Measurements from ENCODE around the gene COL13A1. TPM values are rescaled to one million over a fixed set of nuclear protein-coding genes. Genes with fewer than 3 reads are reported as not detected.

Gene COL13A1
- total RNA-seq, 1 experiment from 2014 or later, result 5.9 TPM

DNA sequence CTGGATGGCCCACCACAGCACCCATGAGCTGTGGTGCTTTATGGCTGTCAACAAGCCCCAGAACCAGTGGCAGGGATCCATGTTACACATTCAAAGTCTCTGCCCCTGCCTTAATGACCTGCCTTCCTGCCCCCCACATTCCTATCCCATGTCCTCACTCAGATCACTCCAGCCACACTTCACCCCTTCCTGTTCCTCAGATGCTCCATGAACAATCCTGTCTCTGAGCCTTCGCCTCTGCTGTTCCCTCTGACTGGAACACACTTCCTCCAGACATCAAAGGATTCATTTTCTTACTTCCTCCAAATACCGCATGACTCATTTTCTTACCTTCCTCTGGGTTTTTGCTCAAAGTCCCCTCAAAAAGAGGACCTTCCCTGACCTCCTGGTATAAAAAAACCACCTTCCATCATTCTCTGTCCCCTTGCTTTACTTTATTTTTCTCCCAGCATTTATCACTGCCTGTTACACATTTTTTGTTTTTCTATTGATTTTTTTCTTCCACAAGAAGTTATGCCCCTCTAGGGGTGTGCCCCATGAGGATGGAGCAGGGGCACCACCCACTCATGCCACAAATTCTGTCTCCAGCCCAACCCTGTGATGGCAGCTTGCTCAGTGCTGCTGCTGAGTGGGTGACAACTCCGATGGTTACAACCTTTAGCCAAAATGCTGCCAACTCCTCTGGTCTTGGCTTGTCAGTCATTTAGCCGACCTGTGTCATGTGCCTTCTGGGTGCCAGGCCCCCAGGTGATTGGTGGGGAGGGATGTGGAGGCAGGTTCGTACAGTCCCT lies 18.2 kb downstream of the COL13A1 start:
- Histone ChIP-seq H3K9ac (ENCODE audit: low read length) (no peak overlapping the region), H3K9me2 (ENCODE audit: insufficient read depth) (no peaks in the 10 kb centered on the region), H3K4me1 (ENCODE audit: control insufficient read depth in 1 of 2, insufficient read depth in 2 of 2, low read length in 2 of 2) (peaks cover 3 to 23% of the 10 kb centered on the region in 2 experiments; a peak in 3 of 4 replicates), H3K27ac (ENCODE audit: low read depth, low read length) (no peak overlapping the region), H3K36me3 (ENCODE audit: control insufficient read depth in 1 of 2, insufficient read depth in 2 of 2, low read length in 2 of 2) (no peaks in the 10 kb centered on the region), H4K20me1 (ENCODE audit: insufficient read depth) (no peaks in the 10 kb centered on the region), H2AFZ (ENCODE audit: low read depth, low read length, poor library complexity, severe bottlenecking) (no peak overlapping the region), H3K79me2 (ENCODE audit: insufficient read depth, low read length) (no peaks in the 10 kb centered on the region), H3K4me2 (ENCODE audit: low read length) (peak overlapping the region; percentile 42), H3K9me3 (ENCODE audit: control insufficient read depth in 1 of 2, insufficient read depth in 1 of 2, low read depth in 1 of 2, low read length in 2 of 2) (peaks cover 0 to 4% of the 10 kb centered on the region in 2 experiments; a peak in 1 of 4 replicates), H3K27me3 (ENCODE audit: insufficient read depth, low read length) (no peaks in the 10 kb centered on the region), H3K4me3 (replicated peaks in 1 of 2; ENCODE audit: low read depth in 1 of 2, low read length in 2 of 2) (no peak overlapping the region)
- intact Hi-C loops (cut with micrococcal nuclease), result no loop called here
- BruUV-seq (replicated peaks), result no TSS peak
- TF ChIP-seq POLR2AphosphoS5 (IDR thresholded peaks at IDR 0.05; ENCODE audit: low read depth, low read length), result no peak
- peak; percentile 75 for TF ChIP-seq TCF7L2 (IDR thresholded peaks at IDR 0.05; ENCODE audit: borderline replicate concordance, extremely low read depth, insufficient read depth, insufficient read length)
- TF ChIP-seq FOSL1 (IDR thresholded peaks at IDR 0.05; ENCODE audit: low read depth), result 0 out of 2 replicates have a peak, but pooled peaks have one; percentile 11
- TF ChIP-seq JUND (IDR thresholded peaks at IDR 0.05), result peak; percentile 43; the same call in 1 of the 2 replicates
- 0 out of 2 replicates have a peak, but pooled peaks have one; percentile 23 for TF ChIP-seq CBX3 (IDR thresholded peaks at IDR 0.05; ENCODE audit: low read depth)
- DNase-seq (ENCODE audit: low read depth, low spot score), result no peak
- RAD21 ChIA-PET (ENCODE audit: low non-redundant PET in 1 of 2, low total read pairs in 2 of 2, uncharacterized antibody in 2 of 2, unreplicated experiment in 2 of 2), result no interaction called here
- ATAC-seq, result peak; percentile 72
- CTCF ChIA-PET, result interaction anchor here (1.1 to 1.4 kb wide), 2 partner anchors 19 kb away, joined by 3 read pairs; no protein-coding TSS in a partner anchor
- POLR2A ChIA-PET, result no interaction called here

DNA sequence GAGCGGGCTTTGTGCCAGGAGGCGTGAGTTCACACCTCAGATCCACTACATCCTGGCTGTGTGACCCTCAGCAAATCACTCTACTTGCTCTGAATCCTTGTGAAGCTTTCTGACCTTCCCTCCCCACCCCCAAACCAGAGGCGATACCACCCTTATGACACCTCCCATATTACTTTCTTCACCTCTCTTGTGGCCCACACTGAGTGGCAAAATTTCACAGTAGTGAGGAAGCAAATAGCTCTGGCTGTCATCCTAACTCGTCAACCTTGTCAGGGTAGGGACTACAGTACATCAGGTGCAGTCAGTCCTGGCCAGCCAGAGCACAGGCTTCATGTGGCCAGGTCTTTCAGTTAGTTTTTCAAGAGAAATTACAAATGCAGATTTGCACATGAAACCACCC lies 19.1 kb downstream of the COL13A1 start:
- ChIA-PET POLR2A (no interaction called here), RAD21 (ENCODE audit: low non-redundant PET in 1 of 2, low total read pairs in 2 of 2, uncharacterized antibody in 2 of 2, unreplicated experiment in 2 of 2) (no interaction called here), CTCF (interaction anchor here (1.1 kb wide), 1 partner anchor 20 kb away, joined by 3 read pairs; no protein-coding TSS in a partner anchor)
- peaks cover 3 to 23% of the 10 kb centered on the region in 2 experiments; a peak in 3 of 4 replicates for H3K4me1 ChIP-seq (ENCODE audit: control insufficient read depth in 1 of 2, insufficient read depth in 2 of 2, low read length in 2 of 2)
- no peaks in the 10 kb centered on the region for H4K20me1 ChIP-seq (ENCODE audit: insufficient read depth)
- ATAC-seq (no peak), DNase-seq (ENCODE audit: low read depth, low spot score) (no peak)
- no peak overlapping the region for H3K27ac ChIP-seq (ENCODE audit: low read depth, low read length)
- no peaks in the 10 kb centered on the region for H3K36me3 ChIP-seq (ENCODE audit: control insufficient read depth in 1 of 2, insufficient read depth in 2 of 2, low read length in 2 of 2)
- no TSS peak for BruUV-seq (replicated peaks)
- H2AFZ ChIP-seq (ENCODE audit: low read depth, low read length, poor library complexity, severe bottlenecking), result no peak overlapping the region
- intact Hi-C loops (cut with micrococcal nuclease), result no loop called here
- H3K4me2 ChIP-seq (ENCODE audit: low read length), result no peak overlapping the region
- H3K9me2 ChIP-seq (ENCODE audit: insufficient read depth), result no peaks in the 10 kb centered on the region
- peaks cover 0 to 4% of the 10 kb centered on the region in 2 experiments; a peak in 1 of 4 replicates for H3K9me3 ChIP-seq (ENCODE audit: control insufficient read depth in 1 of 2, insufficient read depth in 1 of 2, low read depth in 1 of 2, low read length in 2 of 2)
- H3K9ac ChIP-seq (ENCODE audit: low read length), result no peak overlapping the region
- H3K79me2 ChIP-seq (ENCODE audit: insufficient read depth, low read length), result no peaks in the 10 kb centered on the region
- H3K4me3 ChIP-seq (replicated peaks in 1 of 2; ENCODE audit: low read depth in 1 of 2, low read length in 2 of 2), result no peak overlapping the region
- H3K27me3 ChIP-seq (ENCODE audit: insufficient read depth, low read length), result no peaks in the 10 kb centered on the region
- TF ChIP-seq YY1 (IDR thresholded peaks at IDR 0.05; ENCODE audit: extremely low read depth, insufficient replicate concordance, low read depth, low read length) (no peak), ELF1 (IDR thresholded peaks at IDR 0.05; ENCODE audit: borderline replicate concordance, low read depth) (no peak), SIN3A (IDR thresholded peaks at IDR 0.05; ENCODE audit: low read depth) (no peak), ZFX (IDR thresholded peaks at IDR 0.05) (no peak), EZH2phosphoT487 (IDR thresholded peaks at IDR 0.05; ENCODE audit: borderline replicate concordance) (no peak), CBX3 (IDR thresholded peaks at IDR 0.05; ENCODE audit: low read depth) (no peak), RAD21 (IDR thresholded peaks at IDR 0.05; ENCODE audit: low read depth) (no peak), POLR2A (IDR thresholded peaks at IDR 0.05; ENCODE audit: borderline replicate concordance, extremely low read depth, insufficient read depth, insufficient read length) (no peak), EGR1 (IDR thresholded peaks at IDR 0.05; ENCODE audit: low read depth) (no peak)
- TF ChIP-seq, protein P1, sequence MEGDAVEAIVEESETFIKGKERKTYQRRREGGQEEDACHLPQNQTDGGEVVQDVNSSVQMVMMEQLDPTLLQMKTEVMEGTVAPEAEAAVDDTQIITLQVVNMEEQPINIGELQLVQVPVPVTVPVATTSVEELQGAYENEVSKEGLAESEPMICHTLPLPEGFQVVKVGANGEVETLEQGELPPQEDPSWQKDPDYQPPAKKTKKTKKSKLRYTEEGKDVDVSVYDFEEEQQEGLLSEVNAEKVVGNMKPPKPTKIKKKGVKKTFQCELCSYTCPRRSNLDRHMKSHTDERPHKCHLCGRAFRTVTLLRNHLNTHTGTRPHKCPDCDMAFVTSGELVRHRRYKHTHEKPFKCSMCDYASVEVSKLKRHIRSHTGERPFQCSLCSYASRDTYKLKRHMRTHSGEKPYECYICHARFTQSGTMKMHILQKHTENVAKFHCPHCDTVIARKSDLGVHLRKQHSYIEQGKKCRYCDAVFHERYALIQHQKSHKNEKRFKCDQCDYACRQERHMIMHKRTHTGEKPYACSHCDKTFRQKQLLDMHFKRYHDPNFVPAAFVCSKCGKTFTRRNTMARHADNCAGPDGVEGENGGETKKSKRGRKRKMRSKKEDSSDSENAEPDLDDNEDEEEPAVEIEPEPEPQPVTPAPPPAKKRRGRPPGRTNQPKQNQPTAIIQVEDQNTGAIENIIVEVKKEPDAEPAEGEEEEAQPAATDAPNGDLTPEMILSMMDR (IDR thresholded peaks at IDR 0.05 in 2 of 3, conservative IDR thresholded peaks at IDR 0.05 in 1 of 3; ENCODE audit: borderline replicate concordance in 1 of 3, insufficient read depth in 1 of 3, low read depth in 2 of 3, low read length in 2 of 3), result no peak
- TF ChIP-seq, protein P2, sequence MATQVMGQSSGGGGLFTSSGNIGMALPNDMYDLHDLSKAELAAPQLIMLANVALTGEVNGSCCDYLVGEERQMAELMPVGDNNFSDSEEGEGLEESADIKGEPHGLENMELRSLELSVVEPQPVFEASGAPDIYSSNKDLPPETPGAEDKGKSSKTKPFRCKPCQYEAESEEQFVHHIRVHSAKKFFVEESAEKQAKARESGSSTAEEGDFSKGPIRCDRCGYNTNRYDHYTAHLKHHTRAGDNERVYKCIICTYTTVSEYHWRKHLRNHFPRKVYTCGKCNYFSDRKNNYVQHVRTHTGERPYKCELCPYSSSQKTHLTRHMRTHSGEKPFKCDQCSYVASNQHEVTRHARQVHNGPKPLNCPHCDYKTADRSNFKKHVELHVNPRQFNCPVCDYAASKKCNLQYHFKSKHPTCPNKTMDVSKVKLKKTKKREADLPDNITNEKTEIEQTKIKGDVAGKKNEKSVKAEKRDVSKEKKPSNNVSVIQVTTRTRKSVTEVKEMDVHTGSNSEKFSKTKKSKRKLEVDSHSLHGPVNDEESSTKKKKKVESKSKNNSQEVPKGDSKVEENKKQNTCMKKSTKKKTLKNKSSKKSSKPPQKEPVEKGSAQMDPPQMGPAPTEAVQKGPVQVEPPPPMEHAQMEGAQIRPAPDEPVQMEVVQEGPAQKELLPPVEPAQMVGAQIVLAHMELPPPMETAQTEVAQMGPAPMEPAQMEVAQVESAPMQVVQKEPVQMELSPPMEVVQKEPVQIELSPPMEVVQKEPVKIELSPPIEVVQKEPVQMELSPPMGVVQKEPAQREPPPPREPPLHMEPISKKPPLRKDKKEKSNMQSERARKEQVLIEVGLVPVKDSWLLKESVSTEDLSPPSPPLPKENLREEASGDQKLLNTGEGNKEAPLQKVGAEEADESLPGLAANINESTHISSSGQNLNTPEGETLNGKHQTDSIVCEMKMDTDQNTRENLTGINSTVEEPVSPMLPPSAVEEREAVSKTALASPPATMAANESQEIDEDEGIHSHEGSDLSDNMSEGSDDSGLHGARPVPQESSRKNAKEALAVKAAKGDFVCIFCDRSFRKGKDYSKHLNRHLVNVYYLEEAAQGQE (IDR thresholded peaks at IDR 0.05; ENCODE audit: low read depth), result no peak
